ENCODE results near the gene NEXMIF.

Gene NEXMIF

GRCh38 chrX:74781507-74782034, 143.7 kb downstream of the NEXMIF start:
- Histone ChIP-seq H3K9me3 (ENCODE audit: insufficient read depth, low read depth, low read length) (no peaks in the 10 kb centered on the region), H3K79me2 (ENCODE audit: insufficient read depth, low read length) (no peaks in the 10 kb centered on the region), H4K20me1 (ENCODE audit: insufficient read depth, low read length, poor library complexity, severe bottlenecking) (no peaks in the 10 kb centered on the region), H3K36me3 (ENCODE audit: insufficient read depth, low read length) (no peaks in the 10 kb centered on the region), H3K9ac (ENCODE audit: low read depth, low read length, poor library complexity, severe bottlenecking) (no peak overlapping the region), H3K9me2 (replicated peaks; ENCODE audit: low read depth, low read length) (no peaks in the 10 kb centered on the region), H2AFZ (ENCODE audit: low read length) (no peak overlapping the region), H3K4me2 (ENCODE audit: low read depth, low read length, poor library complexity, severe bottlenecking) (no peak overlapping the region), H3K4me3 (ENCODE audit: low read length, poor library complexity, severe bottlenecking) (no peak overlapping the region), H3F3A (ENCODE audit: low read depth) (no peaks in the 10 kb centered on the region), H3K4me1 (ENCODE audit: insufficient read depth, low read length, poor library complexity, severe bottlenecking) (no peaks in the 10 kb centered on the region), H3K27me3 (ENCODE audit: insufficient read depth, low read length, poor library complexity, severe bottlenecking) (no peaks in the 10 kb centered on the region)
- TF ChIP-seq CTCF (conservative IDR thresholded peaks at IDR 0.05; ENCODE audit: low read length) = no peak
- TF ChIP-seq EZH2phosphoT487 (IDR thresholded peaks at IDR 0.05; ENCODE audit: borderline replicate concordance) = no peak

DNA sequence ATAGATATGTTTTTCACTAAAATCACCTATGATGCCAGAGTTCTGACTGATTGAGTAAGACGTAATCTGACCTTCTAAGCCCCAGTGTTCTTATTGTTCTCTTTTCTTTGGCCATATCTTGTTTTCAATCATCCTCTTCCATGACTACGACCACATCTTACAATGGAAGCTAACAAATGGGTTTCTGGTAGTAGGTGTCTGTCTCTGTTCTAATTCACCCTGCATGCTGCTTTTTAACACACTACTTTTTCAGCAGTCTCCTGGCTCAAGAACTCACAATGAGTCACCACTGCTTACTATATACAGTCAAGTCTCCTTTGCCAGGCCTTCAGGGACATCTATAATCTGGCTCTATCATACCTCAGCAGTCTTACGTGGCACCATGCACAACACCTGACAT, 146.1 kb downstream of the NEXMIF start:
- Histone ChIP-seq H3K9ac (ENCODE audit: low read depth, low read length, poor library complexity, severe bottlenecking) (no peak overlapping the region), H2AFZ (ENCODE audit: low read length) (no peak overlapping the region), H3K4me3 (ENCODE audit: low read length, poor library complexity, severe bottlenecking) (no peak overlapping the region), H3K9me3 (ENCODE audit: insufficient read depth, low read depth, low read length) (no peaks in the 10 kb centered on the region), H3K4me1 (ENCODE audit: insufficient read depth, low read length, poor library complexity, severe bottlenecking) (no peaks in the 10 kb centered on the region), H3K27me3 (ENCODE audit: insufficient read depth, low read length, poor library complexity, severe bottlenecking) (no peaks in the 10 kb centered on the region), H3K4me2 (ENCODE audit: low read depth, low read length, poor library complexity, severe bottlenecking) (no peak overlapping the region), H3K36me3 (ENCODE audit: insufficient read depth, low read length) (no peaks in the 10 kb centered on the region), H4K20me1 (ENCODE audit: insufficient read depth, low read length, poor library complexity, severe bottlenecking) (no peaks in the 10 kb centered on the region), H3K9me2 (replicated peaks; ENCODE audit: low read depth, low read length) (no peaks in the 10 kb centered on the region), H3K79me2 (ENCODE audit: insufficient read depth, low read length) (no peaks in the 10 kb centered on the region), H3F3A (ENCODE audit: low read depth) (no peaks in the 10 kb centered on the region)
- TF ChIP-seq EZH2phosphoT487 (IDR thresholded peaks at IDR 0.05; ENCODE audit: borderline replicate concordance) (no peak), CTCF (conservative IDR thresholded peaks at IDR 0.05; ENCODE audit: low read length) (no peak)

- Histone ChIP-seq H3K36me3 (ENCODE audit: insufficient read depth, low read length) (no peaks in the 10 kb centered on the region), H3K4me1 (ENCODE audit: insufficient read depth, low read length, poor library complexity, severe bottlenecking) (no peaks in the 10 kb centered on the region), H4K20me1 (ENCODE audit: insufficient read depth, low read length, poor library complexity, severe bottlenecking) (no peaks in the 10 kb centered on the region), H3K9ac (ENCODE audit: low read depth, low read length, poor library complexity, severe bottlenecking) (no peak overlapping the region), H3K4me2 (ENCODE audit: low read depth, low read length, poor library complexity, severe bottlenecking) (no peak overlapping the region), H3K4me3 (ENCODE audit: low read length, poor library complexity, severe bottlenecking) (no peak overlapping the region), H3K9me3 (ENCODE audit: insufficient read depth, low read depth, low read length) (no peaks in the 10 kb centered on the region), H3K79me2 (ENCODE audit: insufficient read depth, low read length) (no peaks in the 10 kb centered on the region), H3K27me3 (ENCODE audit: insufficient read depth, low read length, poor library complexity, severe bottlenecking) (no peaks in the 10 kb centered on the region), H2AFZ (ENCODE audit: low read length) (no peak overlapping the region), H3K9me2 (replicated peaks; ENCODE audit: low read depth, low read length) (no peaks in the 10 kb centered on the region), H3F3A (ENCODE audit: low read depth) (no peaks in the 10 kb centered on the region)
- TF ChIP-seq EZH2phosphoT487 (IDR thresholded peaks at IDR 0.05; ENCODE audit: borderline replicate concordance) = no peak
- no peak for TF ChIP-seq CTCF (conservative IDR thresholded peaks at IDR 0.05; ENCODE audit: low read length)
Observed at GRCh38 chrX:74774988-74775387, 150.3 kb downstream of the NEXMIF start.
